HEK293T (cell line): ENCODE results near the gene ZDHHC13.

Source experiments
- CTCF ChIA-PET: fragments of 350-600 bp; formaldehyde crosslinking; extraction: SDS; loops from one replicate; lab custom pipeline; 2021; ENCODE audit warnings: antibody characterized with exemption, inconsistent platforms; lab: Yijun Ruan, JAX
- POLR2A ChIA-PET: fragments of 350-600 bp; formaldehyde crosslinking; extraction: SDS; loops from one replicate; lab custom pipeline; 2020; ENCODE audit warnings: antibody characterized with exemption, inconsistent platforms; lab: Yijun Ruan, JAX
- DNase-seq: peaks from one replicate; pipeline ENCODE4 v3.0.0; 2012; ENCODE audit warnings: mixed read lengths; ENCODE audit errors: extremely low spot score
- ARNT ChIP-seq: fragments of 450-650 bp; IDR thresholded peaks from 2 replicates; pipeline ENCODE4 v1.6.1; 2017; ENCODE audit warnings: mild to moderate bottlenecking
- BHLHE40 ChIP-seq: fragments of 450-650 bp; IDR thresholded peaks from 2 replicates; pipeline ENCODE4 v1.6.1; 2016; ENCODE audit warnings: mild to moderate bottlenecking, moderate library complexity, borderline replicate concordance
- CTBP1 ChIP-seq: fragments of 450-650 bp; IDR thresholded peaks from 2 replicates; pipeline ENCODE4 v1.6.1; 2016; ENCODE audit warnings: borderline replicate concordance
- ELF4 ChIP-seq: fragments of 450-650 bp; IDR thresholded peaks from 2 replicates; pipeline ENCODE4 v1.6.1; 2017; ENCODE audit warnings: antibody characterized with exemption
- FOXA1 ChIP-seq: fragments of 450-650 bp; IDR thresholded peaks from 2 replicates; pipeline ENCODE4 v1.6.1; 2016; ENCODE audit warnings: mild to moderate bottlenecking
- FOXK2 ChIP-seq: fragments of 450-650 bp; IDR thresholded peaks from 2 replicates; pipeline ENCODE4 v1.6.1; 2016; ENCODE audit warnings: mild to moderate bottlenecking
- FOXM1 ChIP-seq: fragments of 450-650 bp; IDR thresholded peaks from 2 replicates; pipeline ENCODE4 v1.6.1; 2017; ENCODE audit warnings: mild to moderate bottlenecking, borderline replicate concordance
- HDGF ChIP-seq: fragments of 450-650 bp; IDR thresholded peaks from 2 replicates; pipeline ENCODE4 v1.6.1; 2017; ENCODE audit warnings: antibody characterized with exemption, borderline replicate concordance
- L3MBTL2 ChIP-seq: fragments of 450-650 bp; conservative IDR thresholded peaks from 2 replicates; pipeline ENCODE4 v1.6.1; 2016; ENCODE audit warnings: mild to moderate bottlenecking
- LEF1 ChIP-seq: fragments of 450-650 bp; IDR thresholded peaks from 2 replicates; pipeline ENCODE4 v1.6.1; 2017; ENCODE audit warnings: mild to moderate bottlenecking, borderline replicate concordance
- NFRKB ChIP-seq: fragments of 450-650 bp; IDR thresholded peaks from 2 replicates; pipeline ENCODE4 v1.6.1; 2016; ENCODE audit warnings: mild to moderate bottlenecking, moderate library complexity
- PKNOX1 ChIP-seq: fragments of 450-650 bp; IDR thresholded peaks from 2 replicates; pipeline ENCODE4 v1.6.1; 2016
- SP1 ChIP-seq: fragments of 450-650 bp; IDR thresholded peaks from 2 replicates; pipeline ENCODE4 v1.6.1; 2017
- SUZ12 ChIP-seq: fragments of 450-650 bp; IDR thresholded peaks from 2 replicates; pipeline ENCODE4 v1.6.1; 2016; ENCODE audit warnings: mild to moderate bottlenecking
- TARDBP ChIP-seq: fragments of 450-650 bp; IDR thresholded peaks from 2 replicates; pipeline ENCODE4 v1.6.1; 2016
- ZNF384 ChIP-seq: fragments of 450-650 bp; IDR thresholded peaks from 2 replicates; pipeline ENCODE4 v1.6.1; 2016

Gene ZDHHC13

GRCh38 chr11:19168090-19168489, 51.1 kb downstream of the ZDHHC13 start:
- TF ChIP-seq ARNT, result no peak
- TF ChIP-seq BHLHE40, result no peak
- POLR2A ChIA-PET, result no interaction called here
- CTCF ChIA-PET, result no interaction called here
- no peak for DNase-seq

- TF ChIP-seq SUZ12 (no peak), HDGF (no peak), FOXA1 (no peak), ARNT (no peak), TARDBP (no peak), FOXM1 (no peak)
- no peak for DNase-seq
- POLR2A ChIA-PET, result no interaction called here
- CTCF ChIA-PET, result no interaction called here
Observed at GRCh38 chr11:19173004-19173689, 56.2 kb downstream of the ZDHHC13 start.

GRCh38 chr11:19173964-19174638, 57.1 kb downstream of the ZDHHC13 start:
- TF ChIP-seq L3MBTL2 (no peak), FOXM1 (no peak), ARNT (no peak), HDGF (no peak), CTBP1 (no peak), NFRKB (no peak), SP1 (no peak), SUZ12 (no peak), FOXA1 (no peak), ELF4 (no peak), PKNOX1 (no peak), TARDBP (no peak), ZNF384 (no peak)
- no peak for DNase-seq
- ChIA-PET CTCF (interaction anchor here (0.7 kb wide), 1 partner anchor 136 kb away, joined by 3 read pairs; no protein-coding TSS in a partner anchor), POLR2A (no interaction called here)

DNA sequence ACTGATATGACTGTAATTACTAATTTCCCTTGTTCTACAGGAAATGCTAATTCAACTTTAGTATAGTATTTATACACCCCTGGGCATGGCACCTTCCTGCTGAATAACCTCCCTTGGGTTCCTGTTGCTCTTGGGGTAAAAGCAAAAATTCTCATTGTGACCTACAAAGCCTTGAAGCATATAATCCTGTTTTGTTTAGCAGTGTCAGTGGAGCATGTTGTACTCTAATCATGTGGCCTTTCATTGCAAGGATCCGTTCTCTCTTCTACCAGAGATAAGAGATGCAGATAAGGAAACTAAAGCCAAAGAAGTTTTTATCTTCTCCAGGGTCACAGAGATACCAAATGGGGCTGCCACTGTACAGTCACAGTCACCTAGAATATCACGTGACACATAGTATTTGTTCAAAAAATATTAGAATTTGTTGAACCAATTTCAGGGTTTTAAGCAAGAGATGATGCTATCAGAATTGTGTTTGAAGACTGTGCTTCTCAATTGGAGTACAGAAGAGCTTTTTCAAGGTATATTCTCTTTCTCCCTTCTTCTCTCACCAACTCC, 59.7 kb downstream of the ZDHHC13 start:
- CTCF ChIA-PET, result no interaction called here
- no peak for TF ChIP-seq ZNF384
- no peak for TF ChIP-seq LEF1
- no peak for TF ChIP-seq ELF4
- no peak for DNase-seq
- POLR2A ChIA-PET, result no interaction called here

DNA sequence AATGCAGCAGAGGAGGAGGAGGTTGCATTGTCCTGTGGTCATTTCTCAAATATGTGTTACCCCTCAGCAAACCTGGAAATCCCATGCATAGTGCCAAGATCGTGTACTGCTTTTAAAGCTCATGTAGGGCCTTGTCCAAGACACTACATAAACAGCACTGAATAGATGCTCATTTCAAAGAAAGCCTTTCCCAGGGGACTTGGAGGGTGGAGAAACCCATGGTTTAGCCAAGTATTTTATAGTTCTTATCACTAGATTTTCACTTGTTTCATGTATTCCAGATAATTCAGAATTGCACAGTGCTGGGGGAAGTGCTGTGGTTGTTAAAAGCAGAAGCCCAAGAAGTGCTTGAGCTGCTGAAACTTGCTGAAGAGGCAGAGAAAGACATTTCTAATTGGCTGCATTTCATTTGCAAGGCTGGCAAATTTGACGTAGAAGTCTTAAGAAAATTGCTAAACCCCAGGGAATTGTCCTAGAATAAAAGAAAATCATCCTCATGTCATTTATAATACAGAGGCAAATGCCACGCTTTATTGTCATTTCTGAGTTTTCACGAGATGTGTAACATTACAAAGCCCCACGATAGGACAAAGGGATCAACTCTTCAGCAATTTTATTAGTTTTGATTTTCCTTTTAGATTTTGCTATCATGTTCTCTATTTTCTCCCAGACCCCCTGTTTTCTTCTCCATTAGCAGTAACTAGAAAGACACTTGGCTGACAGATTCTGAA, 64.7 kb downstream of the ZDHHC13 start:
- POLR2A ChIA-PET, result no interaction called here
- CTCF ChIA-PET, result no interaction called here
- no peak for TF ChIP-seq FOXA1
- no peak for TF ChIP-seq BHLHE40
- TF ChIP-seq ELF4, result no peak
- no peak for TF ChIP-seq L3MBTL2
- no peak for TF ChIP-seq SUZ12
- no peak for DNase-seq

DNA sequence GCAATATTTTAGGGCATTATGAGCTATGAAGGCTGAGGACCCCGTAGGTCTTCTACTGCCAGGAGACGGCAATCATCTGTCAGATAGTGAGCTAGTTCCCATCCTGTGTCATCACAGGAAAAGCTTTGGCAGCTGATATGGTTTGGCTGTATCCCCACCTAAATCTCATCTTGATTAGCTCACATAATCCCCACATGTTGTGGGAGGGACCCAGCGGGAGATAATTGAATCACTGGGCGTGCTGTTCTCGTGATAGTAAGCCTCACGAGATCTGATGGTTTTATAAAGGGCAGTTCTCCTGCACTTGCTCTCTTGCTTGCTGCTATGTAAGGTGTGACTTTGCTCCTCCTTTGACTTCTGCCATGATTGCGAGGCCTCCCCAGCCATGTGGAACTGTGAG, 66.7 kb downstream of the ZDHHC13 start:
- TF ChIP-seq TARDBP (no peak), LEF1 (no peak), ZNF384 (no peak), ELF4 (no peak), CTBP1 (no peak), PKNOX1 (no peak), NFRKB (no peak), HDGF (no peak), SP1 (no peak), FOXA1 (no peak), FOXM1 (no peak), BHLHE40 (no peak), SUZ12 (no peak), FOXK2 (no peak), ARNT (no peak), L3MBTL2 (no peak)
- ChIA-PET POLR2A (no interaction called here), CTCF (no interaction called here)
- no peak for DNase-seq

DNA sequence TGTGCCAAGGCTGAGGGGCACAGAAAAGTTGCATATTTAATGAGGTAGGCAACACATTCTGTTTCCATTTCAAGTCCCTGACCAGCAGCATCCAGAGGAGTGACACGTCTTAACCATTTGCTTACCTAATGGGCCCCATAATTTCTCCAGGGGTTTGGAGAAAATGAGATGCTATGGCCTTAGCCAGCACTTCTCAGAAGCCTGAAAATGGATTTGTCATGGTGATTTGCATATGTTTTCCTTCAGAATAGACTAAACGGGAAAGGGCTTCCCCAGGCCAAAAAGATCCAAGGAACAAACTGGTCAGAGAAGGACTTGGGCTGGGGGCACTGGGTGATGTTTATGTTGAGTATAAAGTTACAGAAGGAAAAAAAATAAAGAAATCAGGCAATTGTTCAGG, 68.1 kb downstream of the ZDHHC13 start:
- ChIA-PET CTCF (no interaction called here), POLR2A (no interaction called here)

More for the DNA sequence above, 68.1 kb downstream of the ZDHHC13 start:
- no peak for DNase-seq
- TF ChIP-seq SP1 (no peak), ZNF384 (no peak), FOXA1 (no peak), PKNOX1 (no peak)
